K562 (cell line): ENCODE results near the gene CYS1. TPM values are rescaled to one million over a fixed set of nuclear protein-coding genes. Genes with fewer than 3 reads are reported as not detected.

Experiments used
- BCL6 ChIP-seq: fragments of 250-450 bp; sonication (Bioruptor Pico); IDR thresholded peaks from 2 replicates; pipeline ENCODE4 v1.4.0; 2020
- CBX1 ChIP-seq: sonication (generic); IDR thresholded peaks from 2 replicates; pipeline ENCODE4 v1.6.1; 2016; ENCODE audit warnings: antibody characterized with exemption, low read depth, mild to moderate bottlenecking
- ELF4 ChIP-seq: fragments of 450-650 bp; formaldehyde crosslinking; IDR thresholded peaks from 2 replicates; pipeline ENCODE4 v1.4.0; 2022; ENCODE audit warnings: missing genetic modification characterization
- IFI16 ChIP-seq: fragments of 250-450 bp; sonication (Bioruptor Pico); IDR thresholded peaks from 2 replicates; pipeline ENCODE4 v2.1.2; 2022; ENCODE audit warnings: mild to moderate bottlenecking, inconsistent platforms
- REST ChIP-seq, 2 experiments: fragments of 450-650 bp; formaldehyde crosslinking in 1 of 2; IDR thresholded peaks; 2 replicates each; pipeline versions ENCODE4 v1.4.0 to v1.6.1; 2014 to 2020; ENCODE audit warnings: mild to moderate bottlenecking in 2 of 2, borderline replicate concordance in 1 of 2, low read depth in 1 of 2
- SIN3B ChIP-seq: fragments of 450-650 bp; IDR thresholded peaks from 2 replicates; pipeline ENCODE4 v1.6.1; 2017; ENCODE audit warnings: low read depth, mild to moderate bottlenecking, moderate library complexity
- TAF9B ChIP-seq: fragments of 450-650 bp; IDR thresholded peaks from 2 replicates; pipeline ENCODE4 v1.6.1; 2018; ENCODE audit warnings: mild to moderate bottlenecking; ENCODE audit not compliant: partially characterized antibody
- XRCC5 ChIP-seq: fragments of 200-400 bp; formaldehyde crosslinking; IDR thresholded peaks from 2 replicates; pipeline ENCODE4 v1.6.1; 2017; ENCODE audit warnings: low read depth, mild to moderate bottlenecking, low read length
- ZNF165 ChIP-seq: fragments of 250-450 bp; sonication (Bioruptor Pico); IDR thresholded peaks from 2 replicates; pipeline ENCODE4 v1.4.0; 2020; ENCODE audit warnings: borderline replicate concordance
- ZNF253 ChIP-seq: fragments of 250-450 bp; sonication (Bioruptor Pico); conservative IDR thresholded peaks from 2 replicates; pipeline ENCODE4 v1.6.1; 2021; ENCODE audit warnings: mild to moderate bottlenecking
- ZZZ3 ChIP-seq: fragments of 450-650 bp; IDR thresholded peaks from 2 replicates; pipeline ENCODE4 v1.6.1; 2016; ENCODE audit warnings: antibody characterized with exemption, mild to moderate bottlenecking, moderate library complexity
- polyA plus RNA-seq, 8 experiments: library from polyadenylated mRNA; depleted of rRNA in 4 of 8; stranded (reverse) in 5 of 8; unstranded in 3 of 8; fragments of >200 nt; fragmentation: Nextera tagmentation in 2 of 8; fragmentation: Illumina TruSeq in 1 of 8; extraction: Ambion mirVana in 2 of 8; extraction: Trizol in 1 of 8; gene quantifications; 2 replicates each; pipeline versions ENCODE4 v1.2.1 to v1.2.3, GENCODE V29; 2011 to 2014; ENCODE audit warnings: inconsistent platforms in 1 of 8, missing spikeins in 1 of 8
- total RNA-seq, 7 experiments: library from RNA; depleted of rRNA in 6 of 7; stranded (reverse); fragments of >200 nt in 6 of 7; fragmentation: Illumina TruSeq in 2 of 7; extraction: Trizol in 2 of 7; gene quantifications; 2 replicates each; pipeline versions ENCODE4 v1.2.1 to v1.2.3, GENCODE V29; 2011 to 2021; ENCODE audit warnings: low replicate concordance in 1 of 7
- TF ChIP-seq, protein P1 (sequence below): sonication (generic); formaldehyde crosslinking; IDR thresholded peaks from 2 replicates; pipeline ENCODE4 v1.8.1; 2023; ENCODE audit warnings: mild to moderate bottlenecking, missing genetic modification reagents
- TF ChIP-seq, protein P2 (sequence below): IDR thresholded peaks from 2 replicates; pipeline ENCODE4 v1.6.1; 2012; ENCODE audit warnings: low read depth, low read length, improper control_type of control experiment, borderline replicate concordance
- TF ChIP-seq, protein P3 (sequence below): conservative IDR thresholded peaks from 2 replicates; pipeline ENCODE4 v1.6.1; 2011; ENCODE audit warnings: low read depth, mild to moderate bottlenecking, low read length; ENCODE audit not compliant: control insufficient read depth

CYS1 gene
- total and polyA plus RNA-seq, 9 of the 15 experiments (the other 6 are each of a cell fraction or from before 2014, with no cell fraction given), result 0.11 to 0.13 TPM; not detected in 7

GRCh38 chr2:10042301-10043161 is 37.7 kb downstream of the CYS1 start (continued):
- TF ChIP-seq SIN3B, result no peak
- TF ChIP-seq, protein P1, sequence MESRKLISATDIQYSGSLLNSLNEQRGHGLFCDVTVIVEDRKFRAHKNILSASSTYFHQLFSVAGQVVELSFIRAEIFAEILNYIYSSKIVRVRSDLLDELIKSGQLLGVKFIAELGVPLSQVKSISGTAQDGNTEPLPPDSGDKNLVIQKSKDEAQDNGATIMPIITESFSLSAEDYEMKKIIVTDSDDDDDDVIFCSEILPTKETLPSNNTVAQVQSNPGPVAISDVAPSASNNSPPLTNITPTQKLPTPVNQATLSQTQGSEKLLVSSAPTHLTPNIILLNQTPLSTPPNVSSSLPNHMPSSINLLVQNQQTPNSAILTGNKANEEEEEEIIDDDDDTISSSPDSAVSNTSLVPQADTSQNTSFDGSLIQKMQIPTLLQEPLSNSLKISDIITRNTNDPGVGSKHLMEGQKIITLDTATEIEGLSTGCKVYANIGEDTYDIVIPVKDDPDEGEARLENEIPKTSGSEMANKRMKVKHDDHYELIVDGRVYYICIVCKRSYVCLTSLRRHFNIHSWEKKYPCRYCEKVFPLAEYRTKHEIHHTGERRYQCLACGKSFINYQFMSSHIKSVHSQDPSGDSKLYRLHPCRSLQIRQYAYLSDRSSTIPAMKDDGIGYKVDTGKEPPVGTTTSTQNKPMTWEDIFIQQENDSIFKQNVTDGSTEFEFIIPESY, result peak; percentile 92
- TF ChIP-seq REST (IDR thresholded peaks at IDR 0.05; ENCODE audit: borderline replicate concordance), result no peak
- TF ChIP-seq REST (CRISPR knock-in tag; IDR thresholded peaks at IDR 0.05; ENCODE audit: low read depth), result peak; percentile 42; the same call in 1 of the 2 replicates
- no peak for TF ChIP-seq ZZZ3
- TF ChIP-seq, protein P2, sequence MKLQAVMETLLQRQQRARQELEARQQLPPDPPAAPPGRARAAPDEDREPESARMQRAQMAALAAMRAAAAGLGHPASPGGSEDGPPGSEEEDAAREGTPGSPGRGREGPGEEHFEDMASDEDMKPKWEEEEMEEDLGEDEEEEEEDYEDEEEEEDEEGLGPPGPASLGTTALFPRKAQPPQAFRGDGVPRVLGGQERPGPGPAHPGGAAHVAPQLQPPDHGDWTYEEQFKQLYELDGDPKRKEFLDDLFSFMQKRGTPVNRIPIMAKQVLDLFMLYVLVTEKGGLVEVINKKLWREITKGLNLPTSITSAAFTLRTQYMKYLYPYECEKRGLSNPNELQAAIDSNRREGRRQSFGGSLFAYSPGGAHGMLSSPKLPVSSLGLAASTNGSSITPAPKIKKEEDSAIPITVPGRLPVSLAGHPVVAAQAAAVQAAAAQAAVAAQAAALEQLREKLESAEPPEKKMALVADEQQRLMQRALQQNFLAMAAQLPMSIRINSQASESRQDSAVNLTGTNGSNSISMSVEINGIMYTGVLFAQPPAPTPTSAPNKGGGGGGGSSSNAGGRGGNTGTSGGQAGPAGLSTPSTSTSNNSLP, result no peak
- TF ChIP-seq CBX1, result no peak
- no peak for TF ChIP-seq ZNF253 (CRISPR knock-in tag)
- no peak for TF ChIP-seq IFI16 (CRISPR knock-in tag)
- TF ChIP-seq ELF4 (CRISPR knock-in tag), result 0 out of 2 replicates have a peak, but pooled peaks have one; percentile 21
- TF ChIP-seq TAF9B, result no peak
- TF ChIP-seq BCL6 (CRISPR knock-in tag), result no peak
- TF ChIP-seq, protein P3, sequence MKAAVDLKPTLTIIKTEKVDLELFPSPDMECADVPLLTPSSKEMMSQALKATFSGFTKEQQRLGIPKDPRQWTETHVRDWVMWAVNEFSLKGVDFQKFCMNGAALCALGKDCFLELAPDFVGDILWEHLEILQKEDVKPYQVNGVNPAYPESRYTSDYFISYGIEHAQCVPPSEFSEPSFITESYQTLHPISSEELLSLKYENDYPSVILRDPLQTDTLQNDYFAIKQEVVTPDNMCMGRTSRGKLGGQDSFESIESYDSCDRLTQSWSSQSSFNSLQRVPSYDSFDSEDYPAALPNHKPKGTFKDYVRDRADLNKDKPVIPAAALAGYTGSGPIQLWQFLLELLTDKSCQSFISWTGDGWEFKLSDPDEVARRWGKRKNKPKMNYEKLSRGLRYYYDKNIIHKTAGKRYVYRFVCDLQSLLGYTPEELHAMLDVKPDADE, result no peak
- no peak for TF ChIP-seq XRCC5
- TF ChIP-seq ZNF165 (CRISPR knock-in tag), result no peak
